Endometrial microvascular endothelial cells (primary cell): Measurements from ENCODE around the gene LHX4. TPM values are rescaled to one million over a fixed set of nuclear protein-coding genes. Genes with fewer than 3 reads are reported as not detected.

Source experiments
- in situ Hi-C: cut with HindIII; loops from 2 replicates; pipeline ENCODE4 v1.10.0; 2017; ENCODE audit warnings: low sequenced_read_pairs, low pct_unique_long_range_greater_than_20kb; ENCODE audit errors: inconsistent ontology term
- total RNA-seq: library from RNA; depleted of rRNA; stranded (reverse); fragments of >200 nt; gene quantifications from one replicate; pipeline ENCODE4 v1.2.3, GENCODE V29; 2015; ENCODE audit errors: inconsistent ontology term

Gene LHX4
- not detected for total RNA-seq

DNA sequence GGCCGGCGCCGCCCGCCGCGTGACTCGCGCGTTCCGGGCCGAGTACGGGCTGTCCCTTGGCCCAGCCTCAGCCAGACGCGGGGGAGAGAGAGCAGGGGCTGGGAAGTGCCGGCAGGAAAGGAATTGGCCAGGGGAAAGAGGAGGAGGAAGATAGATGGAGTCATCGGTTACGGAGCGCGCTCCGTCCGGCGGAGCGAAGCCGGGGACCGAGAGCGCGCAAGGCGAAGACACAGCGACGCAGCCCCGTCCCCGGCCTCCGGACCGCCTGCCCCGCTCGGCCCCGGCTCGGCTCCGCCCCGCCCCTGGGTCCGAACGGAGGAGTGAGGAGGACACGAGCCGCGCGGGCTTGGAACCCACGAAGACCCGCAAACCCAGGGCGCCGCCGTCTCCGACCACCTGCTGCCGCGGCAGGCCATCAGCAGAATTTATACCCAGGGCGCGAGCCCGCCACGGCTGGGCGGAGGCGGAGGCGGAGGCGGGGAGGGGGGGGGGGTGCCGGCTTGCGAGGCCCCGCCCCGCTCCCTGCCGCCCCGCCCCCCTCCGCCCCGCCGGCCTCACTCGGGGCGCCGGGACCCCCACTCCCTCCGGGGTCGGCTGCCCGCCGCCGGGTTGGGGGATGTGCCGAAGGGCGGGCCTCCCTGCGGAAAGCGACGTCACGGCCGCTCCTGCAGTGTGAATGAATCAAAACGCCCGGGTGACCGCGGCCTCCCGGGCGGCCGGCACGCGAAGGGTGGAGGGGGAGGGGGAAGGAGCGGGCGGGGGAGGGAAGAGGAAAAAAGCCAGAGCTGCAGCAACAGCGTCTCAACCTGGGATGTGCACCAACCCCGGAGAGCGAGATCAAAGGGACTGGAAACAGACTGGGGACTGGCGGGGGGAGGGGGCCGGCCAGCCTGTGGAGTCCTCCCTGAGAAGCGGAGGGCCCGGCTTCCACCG is at the start of gene LHX4:
Gene LHX4, plus strand, starts transcription at position 782 of the 933 bp plus-strand sequence. CDS start 266 bp downstream, outside the sequence.
- in situ Hi-C loops = no loop called here

GRCh38 chr1:180181048-180181447 is 49.0 kb upstream of the LHX4 start:
- in situ Hi-C loops = no loop called here

DNA sequence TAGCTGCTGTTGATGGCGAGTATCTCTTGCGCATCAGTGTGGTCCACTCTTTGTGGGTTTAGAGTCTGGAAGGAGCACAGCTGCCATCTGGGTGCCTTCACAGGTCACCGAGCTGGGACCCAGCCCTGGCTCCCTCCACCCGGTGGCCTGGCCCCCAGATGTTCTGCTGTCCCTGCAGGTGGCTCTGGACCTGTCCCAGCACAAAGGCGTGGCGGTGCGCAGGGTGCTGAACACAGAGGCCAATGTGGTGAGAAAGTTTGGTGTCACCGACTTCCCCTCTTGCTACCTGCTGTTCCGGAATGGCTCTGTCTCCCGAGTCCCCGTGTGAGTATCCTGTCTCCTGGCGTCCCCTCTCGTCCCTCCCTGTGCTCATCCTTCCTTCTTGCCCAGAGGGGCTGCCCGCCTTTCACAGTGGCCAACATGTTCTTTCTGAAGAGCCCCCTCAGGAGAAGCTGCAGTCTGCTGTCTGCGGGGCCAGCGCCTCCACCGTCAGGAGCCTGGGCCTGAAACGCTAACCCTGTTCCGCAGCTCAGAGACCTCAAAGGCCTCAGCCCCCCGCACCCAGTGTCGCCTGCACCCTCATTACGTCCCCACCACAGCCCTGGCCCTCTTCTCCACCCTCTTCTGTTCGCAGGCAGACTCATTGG is 47.9 kb upstream of the LHX4 start:
- in situ Hi-C loops = no loop called here

DNA sequence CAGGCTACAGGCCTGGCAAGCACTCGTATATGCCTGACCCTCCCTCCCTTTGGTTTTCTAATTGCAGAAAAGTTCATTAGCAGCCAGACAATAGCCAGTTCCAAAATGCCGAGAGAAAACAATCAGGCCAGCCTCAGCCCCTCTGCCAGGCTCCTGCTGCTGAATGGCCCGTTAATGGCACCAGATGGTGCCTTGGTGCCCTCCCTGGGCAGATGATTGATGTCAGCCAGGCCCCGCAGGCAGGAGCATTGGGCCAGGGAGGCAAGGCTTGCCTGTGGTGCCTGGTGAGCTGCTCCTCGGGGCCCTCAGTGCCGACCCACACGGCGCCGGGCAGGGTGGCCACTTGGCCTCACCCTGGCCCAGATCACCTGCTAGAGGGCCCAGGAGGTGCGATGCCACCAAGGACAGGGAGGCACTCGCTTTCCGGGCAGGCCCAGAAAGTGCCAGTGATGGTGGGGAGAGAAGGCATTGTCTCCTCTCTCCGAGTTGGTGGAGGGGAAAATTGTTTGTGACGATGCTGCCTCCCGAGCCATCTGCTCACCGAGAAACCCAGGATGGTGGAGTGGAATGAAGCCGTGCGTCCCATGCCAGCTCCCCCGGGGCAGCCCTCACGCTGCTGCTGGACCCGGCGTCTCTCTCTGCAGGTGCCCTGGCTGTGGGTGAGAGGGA is 47.3 kb upstream of the LHX4 start:
- in situ Hi-C loops = no loop called here

- in situ Hi-C loops = no loop called here
These were observed 46.6 kb upstream of the LHX4 start for GRCh38 chr1:180183426-180183825.

GRCh38 chr1:180184041-180184440 is 46.0 kb upstream of the LHX4 start:
- in situ Hi-C loops = no loop called here

DNA sequence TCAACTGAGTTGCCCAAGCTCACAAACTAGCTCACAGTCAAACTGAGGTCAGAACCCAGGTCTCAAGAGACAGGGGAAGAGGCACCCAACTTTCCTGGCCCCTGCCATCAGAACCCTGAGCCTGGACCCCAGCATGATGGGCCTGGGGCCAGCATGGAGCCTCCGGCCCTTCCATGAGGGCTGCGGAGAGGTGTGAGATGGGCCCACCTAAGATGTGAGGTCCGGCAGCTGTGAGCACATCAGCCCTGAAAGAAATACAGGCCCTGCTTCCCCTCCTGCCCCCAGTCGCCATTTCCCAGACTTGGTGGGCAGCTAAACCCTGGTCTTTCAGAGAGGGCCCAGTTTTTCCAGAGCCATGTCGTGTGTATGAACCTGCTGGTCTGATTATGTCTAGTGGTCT is 44.8 kb upstream of the LHX4 start:
- in situ Hi-C loops = no loop called here

GRCh38 chr1:180185971-180186645 is 44.0 kb upstream of the LHX4 start:
- in situ Hi-C loops = no loop called here

DNA sequence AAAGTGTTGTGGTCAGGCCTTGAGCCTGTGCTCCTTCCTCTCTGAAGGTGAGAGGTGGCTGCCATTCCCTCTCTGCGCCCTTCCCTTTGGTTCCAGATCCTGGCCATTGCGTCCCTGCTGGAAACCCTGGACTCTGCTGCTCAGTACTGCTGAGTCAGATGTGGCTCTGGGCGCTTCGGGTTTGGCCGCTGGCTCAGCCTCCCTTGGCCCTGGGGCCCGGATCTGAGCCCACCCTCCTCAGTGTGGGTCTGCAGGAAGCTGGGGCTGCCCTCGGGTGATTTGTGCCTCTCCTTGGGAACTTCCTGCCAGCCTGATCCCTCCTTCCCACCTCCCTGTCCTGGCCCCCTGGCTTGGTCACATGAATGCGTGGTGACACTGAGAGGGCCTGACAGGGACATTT is 43.2 kb upstream of the LHX4 start:
- in situ Hi-C loops = no loop called here

- in situ Hi-C loops = no loop called here
These were observed 42.4 kb upstream of the LHX4 start for GRCh38 chr1:180187626-180188025.

- in situ Hi-C loops = no loop called here
These were observed 42.0 kb upstream of the LHX4 start for GRCh38 chr1:180188091-180188506.

DNA sequence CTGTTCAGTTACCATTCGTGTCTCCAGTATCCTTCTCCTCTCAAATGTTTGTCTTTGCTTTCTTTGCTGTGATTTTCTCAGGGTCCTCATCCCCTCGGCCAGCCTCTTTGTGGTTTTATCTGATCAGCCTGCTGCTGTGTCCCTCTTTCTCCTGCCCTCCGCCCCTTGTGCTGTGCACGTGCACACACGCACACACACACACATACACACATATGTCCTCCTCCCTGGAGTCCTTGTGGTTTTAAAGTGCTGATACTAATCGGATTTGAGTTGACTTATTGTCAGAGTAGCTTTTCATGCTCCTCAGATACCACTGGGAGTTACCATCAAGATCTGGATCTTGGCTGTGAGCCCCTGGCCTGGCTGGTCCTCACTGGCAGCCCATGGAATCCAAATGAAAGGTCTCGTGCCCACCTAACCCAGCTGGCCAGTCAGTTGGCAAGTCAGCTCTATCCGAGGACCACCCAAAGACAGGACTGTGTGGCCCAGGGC is 41.3 kb upstream of the LHX4 start:
- in situ Hi-C loops = no loop called here

GRCh38 chr1:180190091-180190490 is 40.0 kb upstream of the LHX4 start:
- in situ Hi-C loops = no loop called here

GRCh38 chr1:180192172-180192571 is 37.9 kb upstream of the LHX4 start:
- in situ Hi-C loops = no loop called here

- in situ Hi-C loops = no loop called here
These were observed 36.7 kb upstream of the LHX4 start for GRCh38 chr1:180193141-180194047.

GRCh38 chr1:180194048-180194425 is 36.0 kb upstream of the LHX4 start:
- in situ Hi-C loops = no loop called here

DNA sequence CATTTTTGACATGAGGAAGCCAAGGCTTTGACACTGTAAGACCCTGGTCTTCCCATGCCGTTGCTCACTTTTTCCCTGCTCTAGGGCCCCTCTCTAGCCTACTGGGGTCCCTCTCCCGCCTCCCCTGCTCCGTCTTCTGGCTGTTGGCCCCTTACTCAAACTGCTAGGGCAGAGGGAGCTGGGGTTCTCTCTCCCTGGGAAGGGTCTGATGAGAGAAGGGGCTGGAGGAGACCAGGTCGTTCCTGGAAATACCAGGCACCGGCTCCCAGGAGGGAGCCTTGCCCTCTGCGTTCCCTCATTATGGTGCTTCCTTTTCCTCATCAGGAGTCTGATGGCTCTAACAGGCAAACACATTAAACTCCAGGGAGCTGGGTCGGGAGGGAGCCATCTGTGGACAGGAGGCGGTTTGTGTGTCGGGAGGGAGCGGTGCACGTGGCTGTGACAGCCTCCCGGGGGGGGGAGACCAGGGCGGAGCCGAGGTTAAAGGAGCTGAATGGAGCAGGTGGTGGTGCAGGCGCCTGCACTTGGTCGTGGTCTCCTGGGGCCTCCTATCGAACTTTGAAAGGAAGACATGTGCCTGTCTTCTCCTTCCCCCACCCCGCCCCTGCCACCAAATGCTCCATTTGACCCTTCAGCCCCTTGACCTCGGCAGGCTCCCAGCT is 35.4 kb upstream of the LHX4 start:
- in situ Hi-C loops = no loop called here

DNA sequence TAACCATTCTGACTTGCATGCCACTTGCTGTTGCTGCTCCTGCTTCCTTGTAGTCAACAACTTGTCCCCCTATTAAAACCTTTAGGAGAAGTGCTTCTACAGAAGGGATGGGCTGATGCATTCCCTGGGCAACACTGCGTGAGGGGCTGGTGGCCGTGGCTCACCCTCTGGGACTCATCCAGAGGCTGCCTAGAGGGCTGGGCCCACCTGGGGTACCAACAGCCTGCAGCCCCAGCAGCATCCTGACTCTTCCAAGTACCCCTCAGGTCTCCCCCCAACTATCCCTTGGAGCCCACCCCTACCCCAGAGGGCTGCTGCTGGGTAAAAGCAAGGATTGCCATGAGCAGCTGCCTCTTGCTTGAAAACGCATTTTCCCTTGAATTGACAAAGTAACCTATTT is 34.7 kb upstream of the LHX4 start:
- in situ Hi-C loops = no loop called here
